Uterus (tissue), 2 donors: ENCODE data around the gene STX12.
"Not testable (repeated sequence)": the region's sequence is repeated elsewhere in the genome, so short reads cannot be mapped to it uniquely, and the experiment has no call there.

Source experiments
- POLR2A ChIP-seq, 2 donors: fragments of 450-650 bp; IDR thresholded peaks; one replicate each; pipeline ENCODE4 v1.6.1; 2016; ENCODE audit warnings: antibody characterized with exemption in 2 of 2, mild to moderate bottlenecking in 1 of 2, moderate library complexity in 1 of 2
- TF ChIP-seq, protein P1 (sequence below), 4 experiments: fragments of 200-600 bp in 2 of 4; fragments of 450-650 bp in 2 of 4; sonication (generic) in 2 of 4; IDR thresholded peaks; one replicate each; pipeline ENCODE4 v1.5.1; 2016 to 2019; ENCODE audit warnings: antibody characterized with exemption in 4 of 4, mild to moderate bottlenecking in 2 of 4, moderate library complexity in 1 of 4

DNA sequence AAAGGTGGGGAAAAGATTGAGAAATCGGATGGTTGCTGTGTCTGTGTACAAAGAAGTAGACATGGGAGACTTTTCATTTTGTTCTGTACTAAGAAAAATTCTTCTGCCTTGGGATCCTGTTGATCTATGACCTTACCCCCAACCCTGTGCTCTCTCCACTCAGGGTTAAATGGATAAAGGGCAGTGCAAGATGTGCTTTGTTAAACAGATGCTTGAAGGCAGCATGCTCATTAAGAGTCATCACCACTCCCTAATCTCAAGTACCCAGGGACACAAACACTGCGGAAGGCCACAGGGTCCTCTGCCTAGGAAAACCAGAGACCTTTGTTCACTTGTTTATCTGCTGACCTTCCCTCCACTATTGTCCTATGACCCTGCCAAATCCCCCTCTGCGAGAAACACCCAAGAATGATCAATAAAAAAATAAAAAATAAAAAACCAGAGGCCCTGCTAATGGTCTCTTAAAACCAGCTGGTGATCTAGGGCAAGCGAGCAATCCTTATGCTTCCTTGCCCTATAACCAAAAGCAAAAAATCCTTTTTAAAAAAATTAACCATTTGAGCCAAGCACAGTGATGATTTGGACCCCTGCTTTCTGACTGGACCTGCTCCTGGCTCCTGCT lies 56.4 kb downstream of the STX12 start:
- TF ChIP-seq, protein P1, sequence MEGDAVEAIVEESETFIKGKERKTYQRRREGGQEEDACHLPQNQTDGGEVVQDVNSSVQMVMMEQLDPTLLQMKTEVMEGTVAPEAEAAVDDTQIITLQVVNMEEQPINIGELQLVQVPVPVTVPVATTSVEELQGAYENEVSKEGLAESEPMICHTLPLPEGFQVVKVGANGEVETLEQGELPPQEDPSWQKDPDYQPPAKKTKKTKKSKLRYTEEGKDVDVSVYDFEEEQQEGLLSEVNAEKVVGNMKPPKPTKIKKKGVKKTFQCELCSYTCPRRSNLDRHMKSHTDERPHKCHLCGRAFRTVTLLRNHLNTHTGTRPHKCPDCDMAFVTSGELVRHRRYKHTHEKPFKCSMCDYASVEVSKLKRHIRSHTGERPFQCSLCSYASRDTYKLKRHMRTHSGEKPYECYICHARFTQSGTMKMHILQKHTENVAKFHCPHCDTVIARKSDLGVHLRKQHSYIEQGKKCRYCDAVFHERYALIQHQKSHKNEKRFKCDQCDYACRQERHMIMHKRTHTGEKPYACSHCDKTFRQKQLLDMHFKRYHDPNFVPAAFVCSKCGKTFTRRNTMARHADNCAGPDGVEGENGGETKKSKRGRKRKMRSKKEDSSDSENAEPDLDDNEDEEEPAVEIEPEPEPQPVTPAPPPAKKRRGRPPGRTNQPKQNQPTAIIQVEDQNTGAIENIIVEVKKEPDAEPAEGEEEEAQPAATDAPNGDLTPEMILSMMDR (IDR thresholded peaks at IDR 0.05) = not testable (repeated sequence)
- TF ChIP-seq POLR2A (IDR thresholded peaks at IDR 0.05) = not testable (repeated sequence)
